GM19238 (cell line): ENCODE results near the gene IRF4.

Source experiments
- DNase-seq: peaks from one replicate; pipeline ENCODE4 v3.0.0; 2011; ENCODE audit warnings: low spot score; ENCODE audit not compliant: insufficient read length

IRF4 gene

GRCh38 chr6:381742-382461, 9.7 kb upstream of the IRF4 start:
- DNase-seq = no peak

DNA sequence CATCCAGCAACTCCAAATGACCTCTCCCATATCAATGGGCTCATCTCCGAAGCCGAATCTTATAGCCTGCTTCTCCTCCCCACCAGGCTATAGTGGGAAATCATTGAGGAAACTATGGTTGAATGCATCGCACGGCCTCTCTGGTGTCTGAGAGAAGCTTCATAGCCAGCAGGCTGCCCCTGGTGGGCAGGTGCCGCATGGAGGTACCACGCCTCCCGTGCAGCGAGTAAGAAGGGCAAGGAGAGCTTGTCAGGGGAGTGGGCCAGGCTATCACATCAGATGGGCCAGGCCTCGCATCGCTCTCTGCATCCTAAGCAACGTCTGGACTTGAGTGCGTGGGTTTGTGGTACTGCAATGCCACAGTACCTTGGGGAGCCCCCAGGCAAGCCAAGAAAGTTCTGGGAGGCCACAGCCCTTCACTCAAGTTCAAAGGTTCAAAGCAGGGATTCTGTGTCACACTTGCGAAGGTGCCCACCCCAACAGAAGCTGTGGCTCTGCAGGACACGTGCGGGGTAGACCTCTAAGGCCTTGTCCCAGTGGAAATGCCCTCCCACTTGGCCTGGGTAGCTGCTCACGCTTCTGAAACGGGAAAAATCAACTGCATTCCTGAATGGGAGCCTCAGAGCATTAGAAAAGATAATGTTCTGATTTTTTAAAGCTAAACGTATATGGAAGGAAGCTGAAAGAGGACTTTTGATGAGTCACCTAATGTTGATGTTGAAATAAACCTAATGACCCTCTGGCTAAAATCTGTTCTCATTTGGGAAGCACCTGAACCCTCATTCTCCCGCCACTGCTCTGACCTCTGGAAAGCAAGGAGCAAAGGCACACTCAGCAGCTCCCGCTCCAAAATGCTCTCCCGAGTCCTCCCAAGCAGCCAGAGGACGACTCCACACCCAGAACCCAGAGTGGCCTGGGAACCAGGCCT, 8.4 kb upstream of the IRF4 start:
- no peak for DNase-seq

GRCh38 chr6:383856-384255, 7.7 kb upstream of the IRF4 start:
- no peak for DNase-seq

GRCh38 chr6:384898-385297, 6.7 kb upstream of the IRF4 start:
- no peak for DNase-seq

GRCh38 chr6:385614-386013, 5.9 kb upstream of the IRF4 start:
- DNase-seq = no peak

GRCh38 chr6:386688-387266, 4.8 kb upstream of the IRF4 start:
- DNase-seq = no peak

DNA sequence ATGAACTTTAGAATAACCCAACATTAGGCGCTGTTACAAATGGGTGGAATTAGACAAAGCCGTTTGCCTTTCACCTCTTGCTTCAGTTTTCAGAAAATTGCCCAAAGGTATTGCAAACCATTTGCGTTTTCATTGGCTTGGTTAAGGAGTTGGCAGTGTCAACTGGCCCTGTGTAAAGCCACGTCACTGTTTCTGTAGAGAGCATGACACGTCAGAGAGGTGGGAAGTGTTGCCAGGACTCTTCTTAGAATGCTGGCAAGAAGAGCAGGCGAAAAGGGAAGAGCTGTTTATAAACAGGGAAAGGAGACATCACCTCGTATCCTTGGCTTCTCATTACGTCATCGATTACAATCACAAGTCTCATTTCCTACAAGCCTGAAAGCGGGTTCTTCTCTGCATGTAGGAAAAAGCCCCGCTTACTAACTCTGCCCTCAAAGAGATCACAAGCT, 4.2 kb upstream of the IRF4 start:
- DNase-seq = no peak

GRCh38 chr6:388202-388903, 3.2 kb upstream of the IRF4 start:
- no peak for DNase-seq

GRCh38 chr6:389143-389542, 2.4 kb upstream of the IRF4 start:
- DNase-seq = no peak

GRCh38 chr6:389622-390021, 1.9 kb upstream of the IRF4 start:
- DNase-seq = no peak

DNA sequence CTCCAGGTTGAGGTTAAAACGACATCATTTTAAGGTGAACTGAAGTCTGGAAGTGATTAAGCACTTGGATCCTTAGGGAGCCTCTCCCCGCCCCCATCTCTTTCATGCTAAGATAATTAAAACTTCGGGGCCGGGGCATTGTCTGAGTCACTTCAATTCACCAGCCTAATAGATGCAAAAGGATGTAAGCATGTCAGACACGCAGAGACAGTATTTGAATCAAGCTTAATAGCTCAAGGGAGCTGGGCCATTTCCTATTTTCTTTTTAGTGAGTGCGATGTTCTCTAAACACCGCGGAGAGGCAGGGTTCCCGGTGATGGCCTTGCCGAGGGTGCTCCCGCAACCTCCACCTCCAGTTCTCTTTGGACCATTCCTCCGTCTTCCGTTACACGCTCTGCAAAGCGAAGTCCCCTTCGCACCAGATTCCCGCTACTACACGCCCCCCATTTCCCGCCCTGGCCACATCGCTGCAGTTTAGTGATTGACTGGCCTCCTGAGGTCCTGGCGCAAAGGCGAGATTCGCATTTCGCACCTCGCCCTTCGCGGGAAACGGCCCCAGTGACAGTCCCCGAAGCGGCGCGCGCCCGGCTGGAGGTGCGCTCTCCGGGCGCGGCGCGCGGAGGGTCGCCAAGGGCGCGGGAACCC, 516 bp upstream of the IRF4 start:
- no peak for DNase-seq

- no peak for DNase-seq
Measured at GRCh38 chr6:392441-393390, 1.2 kb downstream of the IRF4 start.

- DNase-seq = no peak
Measured at GRCh38 chr6:393391-394221, 2.1 kb downstream of the IRF4 start.

DNA sequence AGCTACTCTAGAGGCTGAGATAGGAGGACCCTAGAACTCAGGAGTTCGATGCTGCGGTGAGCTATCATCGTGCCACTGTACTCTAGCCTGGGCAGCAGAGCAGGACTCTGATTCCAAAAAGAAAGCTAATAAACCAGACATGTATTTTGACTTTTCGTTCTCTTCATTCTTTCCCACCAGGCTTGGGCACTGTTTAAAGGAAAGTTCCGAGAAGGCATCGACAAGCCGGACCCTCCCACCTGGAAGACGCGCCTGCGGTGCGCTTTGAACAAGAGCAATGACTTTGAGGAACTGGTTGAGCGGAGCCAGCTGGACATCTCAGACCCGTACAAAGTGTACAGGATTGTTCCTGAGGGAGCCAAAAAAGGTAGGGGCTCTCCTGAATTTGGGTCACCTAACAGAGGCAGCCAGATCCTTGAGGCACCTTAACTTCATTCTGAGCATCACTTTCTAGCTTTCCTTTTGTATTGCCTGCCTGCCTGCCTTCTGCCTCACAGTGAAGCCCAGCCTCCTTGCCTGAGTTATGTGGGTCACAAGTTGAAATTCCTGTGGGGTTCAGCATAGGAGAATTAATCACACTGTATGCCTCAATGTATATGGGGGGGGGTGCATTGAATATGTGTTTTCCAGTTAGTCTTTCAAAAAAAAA, 3.2 kb downstream of the IRF4 start:
- no peak for DNase-seq

DNA sequence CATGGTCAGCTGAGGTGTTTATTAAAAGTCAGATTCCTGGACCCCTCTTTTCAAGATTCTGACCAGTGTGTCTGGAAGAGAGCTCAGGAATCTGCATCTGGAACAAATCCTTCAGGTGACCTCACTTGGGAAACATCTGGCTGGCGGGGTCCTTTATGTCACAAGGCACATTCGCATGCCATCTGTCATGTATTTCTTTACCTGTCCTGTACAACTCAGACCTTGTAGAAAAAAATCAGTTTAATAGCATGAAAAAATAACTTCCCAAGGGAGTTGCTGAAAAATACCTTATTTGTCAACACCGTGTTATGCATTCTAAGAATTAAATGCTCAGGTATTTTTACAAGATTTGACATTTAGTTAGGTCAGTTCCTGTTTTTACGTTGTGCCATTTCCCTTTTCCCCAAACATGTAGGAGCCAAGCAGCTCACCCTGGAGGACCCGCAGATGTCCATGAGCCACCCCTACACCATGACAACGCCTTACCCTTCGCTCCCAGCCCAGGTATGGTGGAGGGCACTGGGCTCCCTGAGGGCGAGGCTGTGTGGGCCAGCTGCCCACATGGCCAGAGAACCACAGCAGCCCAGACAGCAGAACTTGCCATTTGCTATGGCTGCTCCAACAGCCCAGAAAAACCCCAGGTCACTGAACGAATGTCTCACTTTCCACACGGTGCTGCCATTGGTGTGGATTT, 4.0 kb downstream of the IRF4 start:
- DNase-seq = no peak

GRCh38 chr6:396126-396520, 4.6 kb downstream of the IRF4 start:
- DNase-seq = no peak

DNA sequence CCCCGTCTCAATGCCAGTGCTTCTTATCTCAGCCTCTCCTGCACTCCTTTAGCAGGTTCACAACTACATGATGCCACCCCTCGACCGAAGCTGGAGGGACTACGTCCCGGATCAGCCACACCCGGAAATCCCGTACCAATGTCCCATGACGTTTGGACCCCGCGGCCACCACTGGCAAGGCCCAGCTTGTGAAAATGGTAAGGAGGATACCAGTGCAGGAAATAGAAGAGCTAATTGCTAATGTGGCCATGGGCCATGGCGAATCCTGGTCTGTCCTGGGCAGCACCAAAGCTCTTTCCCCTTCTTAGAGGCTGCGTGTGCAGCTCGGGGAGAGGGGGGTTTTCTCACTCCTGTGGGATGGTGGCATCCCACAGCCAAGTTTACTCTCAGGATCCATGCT, 5.5 kb downstream of the IRF4 start:
- no peak for DNase-seq

DNA sequence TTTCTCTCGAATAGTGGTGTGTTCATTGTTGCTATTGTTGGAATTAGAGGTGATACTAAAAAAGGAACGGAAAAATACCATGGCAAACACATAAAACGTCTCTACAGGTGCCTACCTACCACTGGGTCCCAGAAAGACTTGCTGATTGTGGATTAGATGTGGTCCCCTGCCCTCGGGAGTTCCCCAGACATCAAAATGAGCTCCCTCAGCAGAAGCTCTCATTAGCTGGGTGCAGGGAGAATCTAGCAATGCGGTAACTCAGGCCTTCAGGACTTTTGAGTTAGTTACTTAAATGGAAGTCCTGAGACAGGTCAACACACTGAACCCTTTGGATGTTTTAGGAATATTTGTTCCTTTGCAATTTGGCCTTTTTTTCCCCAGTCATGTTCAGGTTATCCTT, 6.1 kb downstream of the IRF4 start:
- no peak for DNase-seq
